ENCODE results near the gene GALNT12.

Gene GALNT12

GRCh38 chr9:98833090-98833956 is 25.9 kb downstream of the GALNT12 start:
- DNase-seq (ENCODE audit: extremely low spot score): no peak
- ChIA-PET CTCF (no interaction called here), POLR2A (no interaction called here)
- no peak for TF ChIP-seq CTCF (IDR thresholded peaks at IDR 0.05; ENCODE audit: control extremely low read depth, extremely low read depth, low read depth, missing control alignments)

GRCh38 chr9:98834386-98834785 is 26.9 kb downstream of the GALNT12 start:
- POLR2A ChIA-PET: no interaction called here
- DNase-seq (ENCODE audit: extremely low spot score): no peak
- TF ChIP-seq CTCF (IDR thresholded peaks at IDR 0.05; ENCODE audit: control extremely low read depth, extremely low read depth, low read depth, missing control alignments): no peak
- CTCF ChIA-PET: no interaction called here

GRCh38 chr9:98836206-98836605 is 28.7 kb downstream of the GALNT12 start:
- no peak for TF ChIP-seq CTCF (IDR thresholded peaks at IDR 0.05; ENCODE audit: control extremely low read depth, extremely low read depth, low read depth, missing control alignments)
- POLR2A ChIA-PET: no interaction called here
- CTCF ChIA-PET: interaction anchor here (1.0 to 5.5 kb wide), 2 partner anchors 11 to 12 kb away, joined by 3 to 45 read pairs; no protein-coding TSS in a partner anchor
- DNase-seq (ENCODE audit: extremely low spot score): no peak

- ChIA-PET CTCF (interaction anchor here (5.5 kb wide), 1 partner anchor 11 kb away, joined by 45 read pairs; no protein-coding TSS in a partner anchor), POLR2A (no interaction called here)
- no peak for TF ChIP-seq CTCF (IDR thresholded peaks at IDR 0.05; ENCODE audit: control extremely low read depth, extremely low read depth, low read depth, missing control alignments)
- no peak for DNase-seq (ENCODE audit: extremely low spot score)
Observed at GRCh38 chr9:98837516-98837915, 30.0 kb downstream of the GALNT12 start.

- POLR2A ChIA-PET: no interaction called here
- CTCF ChIA-PET: interaction anchor here (5.5 kb wide), 1 partner anchor 10 kb away, joined by 45 read pairs; no protein-coding TSS in a partner anchor
- no peak for DNase-seq (ENCODE audit: extremely low spot score)
- no peak for TF ChIP-seq CTCF (IDR thresholded peaks at IDR 0.05; ENCODE audit: control extremely low read depth, extremely low read depth, low read depth, missing control alignments)
Observed at GRCh38 chr9:98838155-98838867, 30.8 kb downstream of the GALNT12 start.

GRCh38 chr9:98838868-98839565 is 31.5 kb downstream of the GALNT12 start:
- DNase-seq (ENCODE audit: extremely low spot score): no peak
- ChIA-PET CTCF (interaction anchor here (5.5 kb wide), 1 partner anchor 9 kb away, joined by 45 read pairs; no protein-coding TSS in a partner anchor), POLR2A (no interaction called here)
- no peak for TF ChIP-seq CTCF (IDR thresholded peaks at IDR 0.05; ENCODE audit: control extremely low read depth, extremely low read depth, low read depth, missing control alignments)

All from GM10248 (cell line).